K562 treated with DMSO at 1 percent for 48 hours (cell line): Measurements from ENCODE around the gene FKBP1C. TPM values are rescaled to one million over a fixed set of nuclear protein-coding genes. Genes with fewer than 3 reads are reported as not detected.

Source experiments
- total RNA-seq: library from RNA; unstranded; fragments of 300-600 nt; gene quantifications from 2 replicates; pipeline ENCODE4 v1.2.3, GENCODE V29; 2022; ENCODE audit warnings: low replicate concordance; ENCODE audit errors: extremely low read depth

The FKBP1C gene
- not detected in 2 replicates for total RNA-seq

DNA sequence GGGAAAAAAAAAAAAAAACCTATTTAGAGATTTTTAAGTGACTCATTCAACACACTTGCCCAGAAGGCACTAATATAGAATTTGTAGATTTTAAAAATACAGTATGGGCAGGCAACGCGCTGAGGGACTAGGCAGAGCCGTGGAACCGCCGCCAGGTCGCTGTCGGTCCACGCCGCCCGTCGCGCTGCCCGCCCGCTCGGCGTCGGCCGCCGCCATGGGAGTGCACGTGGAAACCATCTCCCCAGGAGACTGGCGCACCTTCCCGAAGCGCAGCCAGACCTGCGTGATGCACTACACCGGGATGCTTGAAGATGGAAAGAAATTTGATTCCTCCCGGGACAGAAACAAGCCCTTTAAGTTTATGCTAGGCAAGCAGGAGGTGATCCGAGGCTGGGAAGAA, at the start of gene FKBP1C:
Gene FKBP1C, plus strand, starts transcription at position 127 of the 400 bp plus-strand sequence.

Other genes with a start within 250 kb of the FKBP1C start
- not detected in 2 replicates for gene LGSN, start 108.5 kb downstream of the FKBP1C start, total RNA-seq